Mucosa of stomach (tissue), 1 donor: ENCODE results near the gene RBFOX2.
"Not testable (repeated sequence)": the region's sequence is repeated elsewhere in the genome, so short reads cannot be mapped to it uniquely, and the experiment has no call there.

Experiments
- H3K27me3 ChIP-seq: one replicate; pipeline ENCODE4 v1.7.0; 2013; ENCODE audit warnings: mild to moderate bottlenecking, low read length; ENCODE audit not compliant: control insufficient read depth, insufficient read depth
- H3K36me3 ChIP-seq: one replicate; pipeline ENCODE4 v1.7.0; 2013; ENCODE audit warnings: low read length; ENCODE audit not compliant: control insufficient read depth, insufficient read depth
- H3K4me1 ChIP-seq: one replicate; pipeline ENCODE4 v1.7.0; 2013; ENCODE audit warnings: mild to moderate bottlenecking, low read length; ENCODE audit not compliant: control insufficient read depth, insufficient read depth
- H3K4me3 ChIP-seq: one replicate; pipeline ENCODE4 v1.7.0; 2013; ENCODE audit warnings: low read length
- H3K9ac ChIP-seq: one replicate; pipeline ENCODE4 v1.7.0; 2013; ENCODE audit warnings: mild to moderate bottlenecking, low read length, moderate library complexity
- H3K9me3 ChIP-seq: one replicate; pipeline ENCODE4 v1.7.0; 2013; ENCODE audit warnings: mild to moderate bottlenecking, low read length, moderate library complexity; ENCODE audit not compliant: control insufficient read depth
- donor health status: Pancreatic carcinoma.

RBFOX2 gene

DNA sequence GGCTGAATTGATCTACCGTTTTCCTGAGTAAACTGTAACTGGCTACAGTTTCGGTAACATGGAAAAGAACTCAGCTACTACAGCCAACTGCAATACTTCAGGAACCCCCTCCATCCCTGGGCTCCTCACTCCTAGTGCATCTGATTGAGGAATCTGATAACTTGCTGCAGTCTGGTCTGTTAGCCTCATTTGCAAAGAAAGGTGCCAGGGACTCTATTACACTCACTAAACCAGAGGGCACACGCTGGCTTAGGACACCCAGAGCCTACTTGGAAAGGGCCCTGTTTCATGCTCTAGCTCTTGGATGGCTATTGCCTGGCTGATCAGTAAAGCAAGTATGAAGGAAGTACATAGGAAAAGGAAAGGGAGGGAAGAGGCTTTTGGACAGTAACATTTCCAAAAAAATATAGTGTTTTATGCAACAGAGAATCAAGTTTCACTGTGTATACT lies 288.7 kb downstream of the RBFOX2 start:
- H3K9me3 ChIP-seq: no peaks in the 10 kb centered on the region
- no peaks in the 10 kb centered on the region for H3K4me1 ChIP-seq
- no peak overlapping the region for H3K9ac ChIP-seq
- no peaks in the 10 kb centered on the region for H3K27me3 ChIP-seq
- no peaks in the 10 kb centered on the region for H3K36me3 ChIP-seq
- H3K4me3 ChIP-seq: no peak overlapping the region

DNA sequence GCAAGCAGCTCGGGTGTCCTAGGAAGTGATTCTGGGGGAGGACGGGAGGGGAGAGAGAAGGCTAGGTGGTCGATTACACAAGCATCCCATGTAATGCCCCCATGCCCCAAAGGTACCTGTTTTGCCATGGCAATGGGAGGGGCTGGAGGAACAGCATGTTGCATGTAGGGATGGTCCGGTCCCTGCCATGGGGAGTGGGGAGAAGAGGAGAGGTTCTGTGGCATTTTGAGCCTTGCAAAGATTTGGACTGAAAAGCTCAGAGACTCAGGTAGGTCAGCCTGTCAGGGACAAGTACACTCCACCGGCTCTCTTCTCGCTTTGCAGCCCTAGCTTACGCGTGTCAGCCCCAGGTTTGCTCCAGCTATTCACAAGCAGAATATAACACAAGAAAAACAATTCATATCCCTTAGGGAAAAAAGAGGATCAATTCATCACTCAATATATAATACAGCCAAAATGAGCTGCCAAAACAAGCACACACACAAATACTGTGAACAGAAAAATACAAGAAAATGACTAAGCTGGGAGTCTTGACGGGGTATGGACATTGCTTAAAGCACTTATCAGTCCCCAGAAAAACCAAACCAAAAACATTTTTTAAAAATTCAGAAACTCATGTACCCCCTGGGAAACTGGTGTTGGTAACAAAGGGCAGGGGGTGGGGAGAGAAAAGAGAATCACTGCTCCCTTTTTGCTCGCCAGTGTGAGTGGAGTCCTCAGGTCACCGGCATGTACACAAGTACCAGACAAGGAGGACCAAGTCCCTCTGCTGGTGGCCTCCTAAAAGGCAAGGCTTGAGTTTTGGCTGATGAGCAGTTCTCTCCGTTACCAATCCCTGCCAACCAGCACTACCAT lies 289.3 kb downstream of the RBFOX2 start:
- Histone ChIP-seq H3K27me3 (no peaks in the 10 kb centered on the region), H3K36me3 (no peaks in the 10 kb centered on the region), H3K4me3 (no peak overlapping the region), H3K9me3 (no peaks in the 10 kb centered on the region), H3K4me1 (no peaks in the 10 kb centered on the region), H3K9ac (no peak overlapping the region)

- H3K9ac ChIP-seq, H3K4me1 ChIP-seq, H3K27me3 ChIP-seq: not testable (repeated sequence)
These were observed 290.7 kb downstream of the RBFOX2 start for GRCh38 chr22:35737886-35738285.

GRCh38 chr22:35736701-35737100 lies 291.9 kb downstream of the RBFOX2 start:
- H3K4me3 ChIP-seq: no peak overlapping the region
- no peak overlapping the region for H3K9ac ChIP-seq
- no peaks in the 10 kb centered on the region for H3K9me3 ChIP-seq
- H3K4me1 ChIP-seq: no peaks in the 10 kb centered on the region
- no peaks in the 10 kb centered on the region for H3K27me3 ChIP-seq
- H3K36me3 ChIP-seq: no peaks in the 10 kb centered on the region

More at GRCh38 chr22:35737886-35738285, 290.7 kb downstream of the RBFOX2 start:
- not testable (repeated sequence) for H3K36me3 ChIP-seq, H3K4me3 ChIP-seq, H3K9me3 ChIP-seq

DNA sequence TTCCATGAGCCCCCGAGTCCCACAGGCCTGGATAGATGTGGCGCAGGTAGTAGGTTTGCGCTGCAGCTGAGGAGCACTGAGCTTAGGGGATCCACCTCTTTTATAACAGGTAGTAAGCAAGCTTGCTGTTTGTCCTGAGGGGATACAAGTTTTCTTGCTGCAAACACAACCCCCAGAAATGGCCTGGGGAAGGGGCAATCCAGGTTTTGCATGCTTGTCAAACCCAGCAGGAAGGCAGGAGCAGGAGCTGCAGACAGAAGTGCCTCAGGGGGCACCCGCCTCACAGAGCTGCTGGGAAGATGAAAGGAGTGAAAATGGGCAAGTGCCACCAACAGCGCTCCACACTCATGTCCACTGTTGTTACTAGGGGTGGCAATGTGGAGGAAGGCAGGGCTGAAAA lies 292.5 kb downstream of the RBFOX2 start:
- no peak overlapping the region for H3K9ac ChIP-seq
- H3K4me1 ChIP-seq: no peaks in the 10 kb centered on the region
- H3K9me3 ChIP-seq: no peaks in the 10 kb centered on the region
- H3K36me3 ChIP-seq: no peaks in the 10 kb centered on the region
- H3K4me3 ChIP-seq: no peak overlapping the region
- no peaks in the 10 kb centered on the region for H3K27me3 ChIP-seq

DNA sequence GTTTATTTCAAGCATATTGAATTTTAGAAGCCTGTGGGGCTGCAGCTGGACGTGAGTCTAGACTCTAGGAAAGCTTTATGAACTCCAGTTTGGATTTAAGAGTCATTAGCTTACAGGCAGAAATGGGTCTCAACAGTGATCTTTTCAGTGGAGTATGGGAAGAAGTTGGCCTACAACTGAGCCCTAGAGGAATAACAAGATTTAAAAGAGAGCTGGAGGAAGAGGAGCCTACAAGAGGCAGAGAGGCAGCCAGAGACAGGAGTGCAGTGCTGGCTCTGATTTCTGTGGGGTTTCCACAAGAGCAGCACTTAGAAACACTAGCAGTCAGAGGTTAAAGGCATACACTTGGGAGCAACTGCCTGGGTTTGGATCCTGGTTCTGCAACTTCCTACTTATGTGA lies 293.1 kb downstream of the RBFOX2 start:
- H3K4me3 ChIP-seq: no peak overlapping the region
- H3K9ac ChIP-seq: no peak overlapping the region
- H3K4me1 ChIP-seq: no peaks in the 10 kb centered on the region
- H3K27me3 ChIP-seq: no peaks in the 10 kb centered on the region
- H3K9me3 ChIP-seq: no peaks in the 10 kb centered on the region
- H3K36me3 ChIP-seq: no peaks in the 10 kb centered on the region

DNA sequence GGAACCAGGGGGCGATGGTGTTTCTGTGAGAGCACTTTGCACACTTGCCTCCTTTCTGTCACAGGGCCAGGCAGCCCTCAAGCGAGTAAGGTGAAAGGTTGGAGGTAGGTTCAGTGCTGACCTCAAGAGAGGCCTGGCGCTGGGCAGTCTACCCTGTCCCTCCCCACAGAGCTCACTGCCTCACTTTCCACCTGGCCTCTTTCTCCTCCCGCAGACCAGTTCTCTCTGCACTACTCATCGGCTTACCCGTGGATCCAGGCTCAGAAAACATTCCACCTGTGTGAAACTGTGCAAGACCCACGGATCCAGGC lies 294.2 kb downstream of the RBFOX2 start:
- Histone ChIP-seq H3K4me3 (no peak overlapping the region), H3K4me1 (peaks cover under 1% of the 10 kb centered on the region), H3K9ac (no peak overlapping the region), H3K27me3 (no peaks in the 10 kb centered on the region), H3K36me3 (no peaks in the 10 kb centered on the region), H3K9me3 (no peaks in the 10 kb centered on the region)

DNA sequence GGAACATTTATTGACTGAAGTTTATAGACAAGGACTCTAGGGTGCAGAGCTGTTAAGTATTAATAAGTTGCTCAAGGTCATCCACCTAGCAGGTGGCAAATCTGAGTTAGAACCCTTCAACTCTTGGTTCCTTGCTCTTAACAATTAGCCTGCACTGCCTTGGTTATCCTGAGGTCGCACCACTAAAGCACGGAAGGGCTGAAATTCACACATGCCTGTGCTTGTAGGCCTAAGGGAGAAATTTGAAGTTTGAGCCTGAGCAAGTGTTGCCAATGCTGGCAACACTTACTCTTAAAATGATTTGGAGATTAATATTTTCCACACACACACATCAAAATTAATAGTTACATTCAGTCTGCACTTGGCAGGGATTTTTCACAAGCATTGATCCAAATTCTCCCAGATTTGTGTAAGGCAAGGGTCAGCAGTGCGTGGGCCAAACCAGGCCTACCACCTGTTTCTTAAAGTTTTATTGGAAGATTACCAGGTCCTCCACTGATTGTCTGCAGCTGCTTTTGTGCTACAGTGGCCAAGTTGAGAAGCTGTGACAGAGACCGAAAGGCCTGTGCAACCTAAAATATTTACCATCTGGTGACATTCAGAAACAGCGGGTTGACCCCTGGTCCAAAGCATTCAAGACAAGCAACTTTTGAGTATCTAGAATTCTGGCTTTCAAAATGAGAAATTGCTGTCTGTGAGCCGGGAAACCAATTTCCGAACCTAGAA lies 294.7 kb downstream of the RBFOX2 start:
- peaks cover 6% of the 10 kb centered on the region for H3K4me1 ChIP-seq
- H3K9ac ChIP-seq: no peak overlapping the region
- no peak overlapping the region for H3K4me3 ChIP-seq

GRCh38 chr22:35733036-35733435 lies 295.6 kb downstream of the RBFOX2 start:
- Histone ChIP-seq H3K9me3 (no peaks in the 10 kb centered on the region), H3K4me1 (peaks cover 11% of the 10 kb centered on the region), H3K9ac (no peak overlapping the region), H3K36me3 (no peaks in the 10 kb centered on the region), H3K27me3 (no peaks in the 10 kb centered on the region), H3K4me3 (no peak overlapping the region)

More for the DNA sequence above, 294.7 kb downstream of the RBFOX2 start:
- Histone ChIP-seq H3K36me3 (no peaks in the 10 kb centered on the region), H3K27me3 (no peaks in the 10 kb centered on the region), H3K9me3 (no peaks in the 10 kb centered on the region)

GRCh38 chr22:35732116-35732515 lies 296.5 kb downstream of the RBFOX2 start:
- no peaks in the 10 kb centered on the region for H3K36me3 ChIP-seq
- no peaks in the 10 kb centered on the region for H3K9me3 ChIP-seq
- no peaks in the 10 kb centered on the region for H3K27me3 ChIP-seq
- H3K4me3 ChIP-seq: no peak overlapping the region
- H3K9ac ChIP-seq: no peak overlapping the region
- H3K4me1 ChIP-seq: peaks cover 11% of the 10 kb centered on the region

DNA sequence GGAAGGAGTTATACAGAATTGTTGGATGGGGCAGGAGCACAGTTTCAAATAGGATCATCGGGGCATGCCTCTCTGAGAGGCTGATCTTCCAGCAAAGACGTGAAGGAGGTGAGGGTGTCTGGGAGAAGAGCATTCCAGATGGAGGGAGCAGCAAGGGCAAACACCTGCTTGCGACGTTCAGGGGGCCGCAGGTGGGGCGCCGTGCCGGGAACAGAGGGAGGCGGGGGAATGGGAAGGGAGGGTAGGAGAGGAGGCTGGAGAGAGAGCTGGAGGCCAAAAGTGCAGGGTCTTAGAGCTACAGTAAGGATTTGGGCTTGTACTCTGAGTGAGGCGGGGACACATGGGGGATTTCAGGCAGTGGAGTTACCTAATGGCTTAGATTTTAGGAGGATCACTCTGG lies 297.3 kb downstream of the RBFOX2 start:
- Histone ChIP-seq H3K36me3 (no peaks in the 10 kb centered on the region), H3K9ac (no peak overlapping the region), H3K9me3 (no peaks in the 10 kb centered on the region), H3K4me1 (peaks cover 11% of the 10 kb centered on the region), H3K27me3 (no peaks in the 10 kb centered on the region), H3K4me3 (no peak overlapping the region)

GRCh38 chr22:35729309-35729698 lies 299.3 kb downstream of the RBFOX2 start:
- H3K9me3 ChIP-seq: no peaks in the 10 kb centered on the region
- H3K27me3 ChIP-seq: no peaks in the 10 kb centered on the region
- no peak overlapping the region for H3K4me3 ChIP-seq
- H3K9ac ChIP-seq: no peak overlapping the region
- no peaks in the 10 kb centered on the region for H3K36me3 ChIP-seq
- H3K4me1 ChIP-seq: peaks cover 11% of the 10 kb centered on the region
